IMR-90 (cell line): ENCODE data around the gene RPUSD2. TPM values are rescaled to one million over a fixed set of nuclear protein-coding genes. Genes with fewer than 3 reads are reported as not detected.

Source experiments
- ATAC-seq: fragments of 200-7000 bp; cut with Tn5 transposase; 2 replicates; pipeline ENCODE4 v1.9.1; 2020; ENCODE audit warnings: low read depth, mild to moderate bottlenecking, moderate library complexity
- BruUV-seq: library from RNA; stranded (reverse); fragments of 400-500 nt; replicated peaks from 2 replicates; lab custom pipeline; 2021; lab: Mats Ljungman, UMichigan
- CTCF ChIA-PET: fragments of 300-600 bp; formaldehyde crosslinking; extraction: SDS; loops from one replicate; lab custom pipeline; 2021; ENCODE audit warnings: antibody characterized with exemption; lab: Yijun Ruan, JAX
- POLR2A ChIA-PET: fragments of 300-600 bp; sonication (Branson Sonifier 250); formaldehyde crosslinking; loops from one replicate; lab custom pipeline; 2022; ENCODE audit warnings: antibody characterized with exemption; ENCODE audit not compliant: unreplicated experiment; lab: Charles Lee
- DNase-seq: peaks from one replicate; pipeline ENCODE4 v3.0.0; 2013
- H2AFZ ChIP-seq: replicated peaks from 2 replicates; pipeline ENCODE3; 2013; ENCODE audit warnings: low read length, mild to moderate bottlenecking; ENCODE audit not compliant: poor library complexity
- H2AK5ac ChIP-seq: 2 replicates; pipeline ENCODE4 v1.6.1; 2013; ENCODE audit warnings: low read depth, low read length, inconsistent platforms
- H2AK9ac ChIP-seq: replicated peaks from 2 replicates; pipeline ENCODE3; 2013; ENCODE audit warnings: mild to moderate bottlenecking, low read depth, low read length, moderate library complexity; ENCODE audit not compliant: poor library complexity
- H2BK120ac ChIP-seq: 2 replicates; pipeline ENCODE4 v1.6.1; 2013; ENCODE audit warnings: low read depth, low read length, inconsistent platforms
- H2BK15ac ChIP-seq: 3 replicates; pipeline ENCODE4 v1.6.1; 2013; ENCODE audit warnings: low read depth, low read length, inconsistent platforms
- H2BK20ac ChIP-seq: 2 replicates; pipeline ENCODE4 v1.6.1; 2013; ENCODE audit warnings: low read depth, mild to moderate bottlenecking, inconsistent platforms, low read length, moderate library complexity
- H2BK5ac ChIP-seq: 2 replicates; pipeline ENCODE4 v1.6.1; 2013; ENCODE audit warnings: mild to moderate bottlenecking, low read depth, low read length, inconsistent platforms; ENCODE audit not compliant: poor library complexity, severe bottlenecking
- H3K14ac ChIP-seq: replicated peaks from 2 replicates; pipeline ENCODE4 v1.6.1; 2013; ENCODE audit warnings: low read depth, low read length, inconsistent platforms
- H3K18ac ChIP-seq: 2 replicates; pipeline ENCODE4 v1.6.1; 2013; ENCODE audit warnings: low read depth, low read length, control low read depth
- H3K23ac ChIP-seq: 2 replicates; pipeline ENCODE4 v1.6.1; 2013; ENCODE audit warnings: low read depth, low read length, inconsistent platforms
- H3K27ac ChIP-seq: 2 replicates; pipeline ENCODE4 v1.5.1; 2013; ENCODE audit warnings: mild to moderate bottlenecking, control low read depth, low read length; ENCODE audit not compliant: insufficient read depth
- H3K27me3 ChIP-seq: 2 replicates; pipeline ENCODE4 v1.6.1; 2013; ENCODE audit warnings: low read length; ENCODE audit not compliant: control insufficient read depth, insufficient read depth
- H3K36me3 ChIP-seq: 2 replicates; pipeline ENCODE4 v1.6.1; 2013; ENCODE audit warnings: low read length, mixed read lengths; ENCODE audit not compliant: control insufficient read depth, insufficient read depth
- H3K4ac ChIP-seq: 2 replicates; pipeline ENCODE4 v1.6.1; 2013; ENCODE audit warnings: low read depth, low read length, inconsistent platforms
- H3K4me1 ChIP-seq: 2 replicates; pipeline ENCODE4 v1.6.1; 2013; ENCODE audit warnings: low read length, mixed read lengths; ENCODE audit not compliant: control insufficient read depth, insufficient read depth
- H3K4me2 ChIP-seq: 2 replicates; pipeline ENCODE4 v1.6.1; 2013; ENCODE audit warnings: low read depth, mild to moderate bottlenecking, control low read depth, low read length, moderate library complexity
- H3K4me3 ChIP-seq: 2 replicates; pipeline ENCODE4 v1.5.1; 2013; ENCODE audit warnings: low read depth, mild to moderate bottlenecking, control low read depth, low read length, moderate library complexity; ENCODE audit not compliant: insufficient read depth
- H3K56ac ChIP-seq: 2 replicates; pipeline ENCODE4 v1.6.1; 2013; ENCODE audit warnings: low read length, inconsistent platforms; ENCODE audit not compliant: insufficient read depth; ENCODE audit errors: extremely low read depth
- H3K79me1 ChIP-seq, 2 experiments: 2 replicates each; pipeline ENCODE4 v1.6.1; 2013; ENCODE audit warnings: low read length in 2 of 2, inconsistent platforms in 1 of 2, low read depth in 1 of 2
- H3K9ac ChIP-seq: 2 replicates; pipeline ENCODE4 v1.6.1; 2013; ENCODE audit warnings: low read depth, low read length, control low read depth
- H3K9me1 ChIP-seq: 2 replicates; pipeline ENCODE4 v1.6.1; 2013; ENCODE audit warnings: low read length, inconsistent platforms; ENCODE audit not compliant: insufficient read depth
- H3K9me3 ChIP-seq: 2 replicates; pipeline ENCODE4 v1.6.1; 2013; ENCODE audit warnings: low read length; ENCODE audit not compliant: control insufficient read depth, insufficient read depth
- H4K20me1 ChIP-seq: 2 replicates; pipeline ENCODE4 v1.6.1; 2013; ENCODE audit warnings: low read length, inconsistent platforms; ENCODE audit not compliant: insufficient read depth
- H4K5ac ChIP-seq: 2 replicates; pipeline ENCODE4 v1.6.1; 2013; ENCODE audit warnings: mild to moderate bottlenecking, low read depth, low read length, control low read depth
- H4K8ac ChIP-seq, 2 experiments: 2 replicates each; pipeline ENCODE4 v1.6.1; 2013; ENCODE audit warnings: low read depth in 2 of 2, low read length in 2 of 2, control low read depth in 1 of 2, inconsistent platforms in 1 of 2
- H4K91ac ChIP-seq: 2 replicates; pipeline ENCODE4 v1.6.1; 2013; ENCODE audit warnings: low read depth, low read length, inconsistent platforms; ENCODE audit not compliant: insufficient read depth
- BHLHE40 ChIP-seq: fragments of 150-350 bp; IDR thresholded peaks from 2 replicates; pipeline ENCODE4 v1.6.1; 2016; ENCODE audit warnings: mild to moderate bottlenecking, low read depth, low read length
- CEBPB ChIP-seq: IDR thresholded peaks from 2 replicates; pipeline ENCODE4 v1.6.1; 2012; ENCODE audit warnings: low read depth, low read length, improper control_type of control experiment
- CHD1 ChIP-seq: IDR thresholded peaks from 2 replicates; pipeline ENCODE4 v1.6.1; 2012; ENCODE audit warnings: low read depth, low read length, improper control_type of control experiment
- CTCF ChIP-seq: conservative IDR thresholded peaks from 2 replicates; pipeline ENCODE4 v1.5.1; 2012; ENCODE audit warnings: mild to moderate bottlenecking, low read depth, low read length, improper control_type of control experiment
- ELK1 ChIP-seq: fragments of 150-350 bp; IDR thresholded peaks from 2 replicates; pipeline ENCODE4 v1.6.1; 2016; ENCODE audit warnings: low read depth, mild to moderate bottlenecking, low read length, moderate library complexity, borderline replicate concordance
- MAFK ChIP-seq: IDR thresholded peaks from 2 replicates; pipeline ENCODE4 v1.6.1; 2012; ENCODE audit warnings: low read depth, low read length, improper control_type of control experiment
- MAZ ChIP-seq: IDR thresholded peaks from 2 replicates; pipeline ENCODE4 v1.6.1; 2012; ENCODE audit warnings: low read depth, mild to moderate bottlenecking, low read length, improper control_type of control experiment, moderate library complexity, borderline replicate concordance
- NFE2L2 ChIP-seq: fragments of 150-350 bp; IDR thresholded peaks from 2 replicates; pipeline ENCODE4 v1.6.1; 2016; ENCODE audit warnings: low read depth, mild to moderate bottlenecking, low read length
- POLR2A ChIP-seq: IDR thresholded peaks from 2 replicates; pipeline ENCODE4 v1.6.1; 2012; ENCODE audit warnings: mild to moderate bottlenecking, low read depth, low read length
- RAD21 ChIP-seq: IDR thresholded peaks from 2 replicates; pipeline ENCODE4 v1.6.1; 2012; ENCODE audit warnings: low read length, improper control_type of control experiment
- RCOR1 ChIP-seq: IDR thresholded peaks from 2 replicates; pipeline ENCODE4 v1.6.1; 2012; ENCODE audit warnings: mild to moderate bottlenecking, low read length, improper control_type of control experiment; ENCODE audit not compliant: insufficient replicate concordance
- RFX5 ChIP-seq: IDR thresholded peaks from 2 replicates; pipeline ENCODE4 v1.8.0; 2012; ENCODE audit warnings: low read depth, mild to moderate bottlenecking, low read length, moderate library complexity
- SMC3 ChIP-seq: fragments of 150-350 bp; IDR thresholded peaks from 2 replicates; pipeline ENCODE4 v1.6.1; 2016; ENCODE audit warnings: low read depth, mild to moderate bottlenecking, antibody characterized with exemption, low read length, moderate library complexity
- USF2 ChIP-seq: fragments of 150-350 bp; IDR thresholded peaks from 2 replicates; pipeline ENCODE4 v1.6.1; 2017; ENCODE audit warnings: mild to moderate bottlenecking, antibody characterized with exemption, low read length, low read depth
- WGBS, 2 experiments: methylation state at CpG; one replicate each; pipeline versions ENCODE4 v1.1.5 to v1.1.7; 2013; ENCODE audit warnings: missing lambda C conversion rate in 2 of 2; ENCODE audit not compliant: insufficient read length in 1 of 2; ENCODE audit errors: extremely low coverage in 2 of 2; 5-methylcytosine and 5-hydroxymethylcytosine counted together
- dilution Hi-C: fragments of 300-500 bp; cut with HindIII; formaldehyde crosslinking; loops from one replicate; pipeline ENCODE4 v1.14.3; 2018; ENCODE audit warnings: low sequenced_read_pairs; ENCODE audit not compliant: unreplicated experiment
- in situ Hi-C: fragments of 300-500 bp; cut with MboI; formaldehyde crosslinking; loops from 3 replicates; pipeline ENCODE4 v1.14.3; 2019; ENCODE audit warnings: low sequenced_read_pairs, inconsistent platforms, mixed read lengths
- intact Hi-C: fragments of 100-400 bp; cut with micrococcal nuclease; formaldehyde crosslinking; loops from 2 replicates; pipeline ENCODE4 v1.10.0; 2022
- polyA plus RNA-seq, 3 experiments: library from polyadenylated mRNA; depleted of rRNA; stranded (reverse); fragments of >200 nt; gene quantifications; 2 replicates each; pipeline ENCODE4 v1.2.3, GENCODE V29; 2012; ENCODE audit warnings: low replicate concordance in 1 of 3
- total RNA-seq: library from RNA; depleted of rRNA; stranded (reverse); fragments of >200 nt; gene quantifications from 2 replicates; pipeline ENCODE4 v1.2.3, GENCODE V29; 2012

Gene RPUSD2
- total and polyA plus RNA-seq, 2 of the 4 experiments (the other 2 are of a cell fraction) = 7.4 to 13.4 TPM

- H3K27me3 ChIP-seq = no peaks in the 10 kb centered on the region
- H3K56ac ChIP-seq = no peak overlapping the region
- TF ChIP-seq BHLHE40 (no peak), SMC3 (no peak), ELK1 (no peak), NFE2L2 (no peak), CTCF (no peak), POLR2A (no peak), CEBPB (no peak), RFX5 (no peak), USF2 (no peak), RCOR1 (no peak), MAFK (no peak), CHD1 (no peak), MAZ (no peak), RAD21 (no peak)
- H3K18ac ChIP-seq = no peak overlapping the region
- H3K79me1 ChIP-seq = no peaks in the 10 kb centered on the region
- H3K27ac ChIP-seq = no peak overlapping the region
- no peak overlapping the region for H4K91ac ChIP-seq
- no peaks in the 10 kb centered on the region for H4K20me1 ChIP-seq
- WGBS, 2 experiments = no CpG with 5 or more reads among the region's 5 CpGs
- no peaks in the 10 kb centered on the region for H3K36me3 ChIP-seq
- no peak overlapping the region for H3K4me2 ChIP-seq
- no peak overlapping the region for H4K8ac ChIP-seq
- CTCF ChIA-PET = no interaction called here
- no peak overlapping the region for H2BK20ac ChIP-seq
- no peak overlapping the region for H3K23ac ChIP-seq
- BruUV-seq = no TSS peak
- H3K4me1 ChIP-seq = peaks cover 2% of the 10 kb centered on the region; the same call in 1 of the 2 replicates
- no peak overlapping the region for H2BK120ac ChIP-seq
- no peak overlapping the region for H2BK5ac ChIP-seq
- dilution Hi-C loops = no loop called here
- no peaks in the 10 kb centered on the region for H3K9me3 ChIP-seq
- in situ Hi-C loops = no loop called here
- no peak overlapping the region for H2BK15ac ChIP-seq
- no peak overlapping the region for H3K4me3 ChIP-seq
- H2AK9ac ChIP-seq = no peak overlapping the region
- ATAC-seq (no peak), DNase-seq (no peak)
- no peak overlapping the region for H2AK5ac ChIP-seq
- H3K4ac ChIP-seq = no peak overlapping the region
- peaks cover 15% of the 10 kb centered on the region for H3K9me1 ChIP-seq
- intact Hi-C loops = no loop called here
- H3K9ac ChIP-seq = no peak overlapping the region
- H2AFZ ChIP-seq = no peak overlapping the region
- no peak overlapping the region for H4K5ac ChIP-seq
- POLR2A ChIA-PET = no interaction called here
- H3K14ac ChIP-seq = no peak overlapping the region
Observed at GRCh38 chr15:40534371-40534770, 34.7 kb upstream of the RPUSD2 start.
